HG02642 (cell line): Measurements from ENCODE around the gene OR52H1.

ENCODE experiments used
- ATAC-seq: cut with Tn5 transposase; IDR thresholded peaks from one replicate; pipeline ENCODE4 v1.9.1; 2021; ENCODE audit warnings: mild to moderate bottlenecking; ENCODE audit not compliant: unreplicated experiment, poor library complexity

OR52H1 gene

DNA sequence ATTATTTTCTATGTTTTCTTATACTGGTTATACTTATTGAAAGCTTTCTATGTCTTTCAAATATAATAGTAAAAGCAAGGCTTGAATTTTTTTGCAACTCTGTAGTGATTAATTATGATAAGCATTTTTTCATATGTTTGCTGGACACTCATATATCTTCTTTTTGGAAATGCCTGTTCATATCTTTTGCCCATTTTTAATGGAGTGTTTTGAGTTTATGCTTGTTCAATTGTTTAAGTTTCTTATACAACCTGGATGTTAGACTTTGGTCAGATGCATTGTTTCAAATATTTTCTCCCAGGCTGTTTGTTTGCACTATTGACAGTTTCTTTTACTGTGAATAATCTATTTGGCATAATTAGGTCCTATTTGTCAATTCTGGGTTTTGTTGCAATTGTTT, 11.9 kb downstream of the OR52H1 start:
- no peak for ATAC-seq

GRCh38 chr11:5534046-5534445, 14.3 kb downstream of the OR52H1 start:
- no peak for ATAC-seq

GRCh38 chr11:5531053-5531831, 17.1 kb downstream of the OR52H1 start:
- no peak for ATAC-seq

DNA sequence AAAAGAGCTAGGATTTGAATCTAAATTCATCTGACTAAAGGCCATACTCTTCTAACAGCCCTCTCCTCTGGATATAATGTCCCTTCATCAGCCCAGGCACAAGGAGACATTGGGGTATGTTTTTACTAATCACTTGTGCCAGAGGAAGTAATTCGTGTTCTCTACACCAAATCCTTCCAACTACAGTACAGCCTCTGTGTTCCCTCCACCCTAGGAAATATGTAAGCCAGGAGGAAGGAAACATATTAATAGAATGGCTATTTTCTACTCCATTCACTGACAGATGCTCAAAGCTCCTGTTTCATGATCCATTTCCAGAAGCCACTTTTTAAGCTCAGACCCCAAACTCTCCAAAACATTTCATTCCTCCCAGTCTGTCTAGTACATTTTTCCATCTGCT, 19.8 kb downstream of the OR52H1 start:
- ATAC-seq: no peak

GRCh38 chr11:5527716-5528115, 20.6 kb downstream of the OR52H1 start:
- ATAC-seq: no peak

GRCh38 chr11:5524756-5525155, 23.6 kb downstream of the OR52H1 start:
- ATAC-seq: no peak

DNA sequence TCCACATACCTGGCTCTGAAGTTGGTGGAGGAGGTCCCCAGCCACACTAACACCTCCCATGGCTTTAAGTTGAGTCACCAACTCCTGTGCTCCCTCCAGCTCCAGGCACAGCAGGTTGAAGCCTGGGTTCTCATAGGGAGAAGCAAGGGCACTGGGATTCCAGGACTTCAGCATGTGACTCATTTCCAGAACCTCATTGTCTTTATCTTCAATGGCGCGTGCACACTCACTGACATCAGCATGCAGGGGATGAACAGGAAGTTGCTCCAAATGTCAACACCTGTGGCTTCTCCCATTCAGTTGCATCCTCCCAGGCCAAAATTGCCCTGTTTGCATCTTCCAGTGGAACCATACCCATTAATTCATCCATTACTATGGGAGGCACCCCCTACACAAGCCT, 26.0 kb downstream of the OR52H1 start:
- no peak for ATAC-seq

- no peak for ATAC-seq
These were observed 26.8 kb downstream of the OR52H1 start for GRCh38 chr11:5521540-5521939.

GRCh38 chr11:5516599-5516998, 31.7 kb downstream of the OR52H1 start, which contains the start of gene UBQLNL:
TSS of gene UBQLNL (minus strand) at chr11:5516699. CDS start at chr11:5516441, 258 bp downstream.
- no peak for ATAC-seq

- ATAC-seq: no peak
These were observed 33.5 kb downstream of the OR52H1 start for GRCh38 chr11:5514841-5515240.

DNA sequence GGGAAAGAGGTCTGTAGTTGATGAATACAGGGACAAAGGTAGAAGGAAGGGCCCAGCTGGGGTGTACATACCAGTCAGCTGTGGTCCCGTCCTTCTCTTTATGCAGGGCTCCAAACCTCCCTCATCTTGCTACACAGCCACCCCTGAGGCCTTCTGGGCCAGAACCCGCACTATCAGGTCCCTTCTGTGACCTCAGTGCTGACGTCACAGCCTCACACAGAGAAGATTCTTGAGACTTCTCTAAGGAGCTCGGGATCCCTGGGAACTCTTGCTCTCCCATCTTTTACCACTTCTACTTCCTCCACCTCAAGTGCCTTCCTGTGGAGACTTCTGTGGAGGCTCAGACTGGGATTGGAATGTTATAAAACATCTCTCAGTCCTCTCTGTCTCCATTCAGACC, 38.5 kb downstream of the OR52H1 start, which contains the start of gene UBQLN3:
UBQLN3 (minus strand) TSS at position 155 of the 400 bp plus-strand sequence. CDS start 399 bp downstream, outside the sequence.
- no peak for ATAC-seq

DNA sequence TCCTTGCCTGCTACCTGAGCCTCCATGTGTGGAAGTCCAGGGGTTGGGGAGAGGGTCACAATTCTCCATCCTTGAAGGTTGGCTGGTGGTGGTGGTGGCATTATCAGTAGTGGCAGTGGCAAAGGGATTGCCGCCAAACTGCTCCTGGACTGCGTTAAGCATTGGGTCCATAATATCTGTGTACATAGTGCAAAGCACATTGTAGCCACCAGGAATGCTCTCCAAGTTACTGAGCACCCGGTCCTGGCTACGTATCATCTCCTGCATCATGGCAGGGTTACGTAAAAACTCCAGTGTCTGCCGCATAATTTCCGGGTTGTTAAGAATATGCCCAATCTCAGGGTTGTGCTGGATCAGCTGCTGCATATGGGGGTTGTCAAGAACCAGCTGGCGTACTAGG, 39.7 kb downstream of the OR52H1 start:
- no peak for ATAC-seq

- no peak for ATAC-seq
These were observed 40.4 kb downstream of the OR52H1 start for GRCh38 chr11:5507933-5508305.

- ATAC-seq: no peak
These were observed 41.0 kb downstream of the OR52H1 start for GRCh38 chr11:5507177-5507932.

GRCh38 chr11:5505363-5506048, 42.8 kb downstream of the OR52H1 start:
- no peak for ATAC-seq

DNA sequence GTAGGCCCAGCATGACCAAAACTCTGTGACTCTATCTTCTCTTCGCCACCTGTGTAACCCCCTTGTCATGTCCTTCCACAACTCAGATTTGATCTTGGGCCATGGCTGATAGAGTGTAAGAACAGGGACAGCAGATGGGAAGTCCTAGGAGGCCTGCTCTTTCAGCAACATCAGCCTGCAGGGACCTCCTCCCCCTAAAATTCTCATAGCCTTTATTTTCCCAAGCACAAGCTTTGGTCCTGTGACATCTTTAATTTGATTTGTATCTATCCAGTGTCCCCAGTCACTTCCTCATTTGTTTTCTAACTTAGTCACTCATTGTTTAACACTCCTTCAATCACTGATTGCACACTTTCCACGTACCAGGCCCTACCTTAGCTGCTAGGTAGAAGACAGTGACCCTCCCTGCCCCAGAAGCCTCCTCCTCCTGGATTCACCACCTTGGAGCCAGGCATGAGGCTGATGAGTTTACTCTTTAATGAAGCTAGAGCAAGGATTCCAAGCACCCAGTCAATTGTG, 43.9 kb downstream of the OR52H1 start:
- ATAC-seq: no peak

GRCh38 chr11:5500393-5500801, 47.9 kb downstream of the OR52H1 start:
- no peak for ATAC-seq

DNA sequence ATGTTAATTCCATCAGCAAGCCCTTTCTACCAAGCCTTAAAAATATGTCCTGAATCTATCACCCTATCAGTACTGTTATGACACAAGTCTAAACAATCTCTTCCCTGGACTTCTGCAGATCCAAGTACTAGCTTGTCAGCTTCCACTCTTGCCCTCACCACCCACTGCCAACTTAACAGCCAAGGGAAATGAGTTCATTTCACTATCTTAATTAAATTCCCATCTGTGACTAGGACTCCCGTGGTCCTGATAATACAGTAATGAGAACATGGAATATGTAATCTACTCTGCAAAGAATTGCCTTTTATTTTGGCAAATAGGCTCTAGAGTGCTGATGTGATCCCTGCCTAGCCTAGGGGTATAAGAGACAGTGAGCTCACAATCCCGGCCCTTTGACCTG, 48.7 kb downstream of the OR52H1 start:
- ATAC-seq: no peak
